WI38 (cell line): ENCODE results near the gene CFAP157.

Experiments
- H3K4me3 ChIP-seq: 2 replicates; pipeline ENCODE4 v1.5.1; 2011; ENCODE audit warnings: low read depth, mild to moderate bottlenecking, control low read depth, low read length
- TF ChIP-seq, protein P1 (sequence below): IDR thresholded peaks from 2 replicates; pipeline ENCODE4 v1.5.1; 2012; ENCODE audit warnings: low read depth, mild to moderate bottlenecking, control low read depth, low read length

CFAP157 gene

DNA sequence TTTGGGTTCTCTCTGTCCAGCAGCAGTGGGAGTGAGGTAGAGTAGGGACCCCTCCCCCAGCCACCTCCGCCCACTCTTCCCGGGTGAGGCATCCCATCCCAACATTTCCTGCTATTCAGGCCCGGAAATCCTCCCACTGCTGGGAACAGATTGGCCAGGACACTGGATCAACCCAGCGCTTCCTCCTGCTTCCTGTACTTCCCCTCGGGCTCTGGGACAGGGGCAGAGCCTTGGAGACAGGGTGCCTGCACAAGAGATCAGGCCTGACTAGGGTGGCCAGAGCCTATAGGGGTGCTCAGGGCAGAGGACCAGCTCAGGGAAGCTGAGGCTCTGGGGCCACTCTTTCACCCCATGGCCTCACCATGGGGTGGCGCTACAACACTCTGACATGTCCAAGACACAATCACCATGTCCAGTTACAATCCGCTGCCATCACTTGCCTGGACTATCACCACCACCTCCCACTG is 57.2 kb downstream of the CFAP157 start:
- no peak overlapping the region for H3K4me3 ChIP-seq
- TF ChIP-seq, protein P1, sequence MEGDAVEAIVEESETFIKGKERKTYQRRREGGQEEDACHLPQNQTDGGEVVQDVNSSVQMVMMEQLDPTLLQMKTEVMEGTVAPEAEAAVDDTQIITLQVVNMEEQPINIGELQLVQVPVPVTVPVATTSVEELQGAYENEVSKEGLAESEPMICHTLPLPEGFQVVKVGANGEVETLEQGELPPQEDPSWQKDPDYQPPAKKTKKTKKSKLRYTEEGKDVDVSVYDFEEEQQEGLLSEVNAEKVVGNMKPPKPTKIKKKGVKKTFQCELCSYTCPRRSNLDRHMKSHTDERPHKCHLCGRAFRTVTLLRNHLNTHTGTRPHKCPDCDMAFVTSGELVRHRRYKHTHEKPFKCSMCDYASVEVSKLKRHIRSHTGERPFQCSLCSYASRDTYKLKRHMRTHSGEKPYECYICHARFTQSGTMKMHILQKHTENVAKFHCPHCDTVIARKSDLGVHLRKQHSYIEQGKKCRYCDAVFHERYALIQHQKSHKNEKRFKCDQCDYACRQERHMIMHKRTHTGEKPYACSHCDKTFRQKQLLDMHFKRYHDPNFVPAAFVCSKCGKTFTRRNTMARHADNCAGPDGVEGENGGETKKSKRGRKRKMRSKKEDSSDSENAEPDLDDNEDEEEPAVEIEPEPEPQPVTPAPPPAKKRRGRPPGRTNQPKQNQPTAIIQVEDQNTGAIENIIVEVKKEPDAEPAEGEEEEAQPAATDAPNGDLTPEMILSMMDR = peak; percentile 4; the same call in 1 of the 2 replicates

DNA sequence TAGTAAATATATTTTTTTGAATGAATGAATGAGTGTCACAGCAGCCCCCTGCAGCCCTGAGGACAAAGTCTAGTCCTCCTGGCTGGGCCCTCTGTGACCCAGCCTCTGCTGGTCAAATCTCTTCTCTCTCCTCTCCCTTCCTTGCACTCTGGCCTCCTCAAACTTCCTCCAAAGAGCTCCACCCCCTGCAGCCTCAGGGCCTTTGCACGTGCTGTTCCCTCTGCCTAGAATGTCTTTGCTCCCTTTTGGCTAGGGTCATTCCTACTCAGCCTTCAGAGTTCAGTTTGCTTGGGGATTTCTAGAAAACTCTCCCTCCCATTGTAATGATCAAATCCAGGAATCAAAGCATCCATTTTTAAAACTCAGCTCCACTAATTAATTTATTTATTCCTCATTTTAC is 58.6 kb downstream of the CFAP157 start:
- no peak overlapping the region for H3K4me3 ChIP-seq
- TF ChIP-seq, protein P1 = no peak
